HL-60 (cell line): ENCODE data around the gene POGK.
"Not testable (repeated sequence)": the region's sequence is repeated elsewhere in the genome, so short reads cannot be mapped to it uniquely, and the experiment has no call there.

Experiments
- DNase-seq, 2 experiments: peaks; one replicate each; pipeline ENCODE4 v3.0.0-alpha.2; 2010 to 2020; ENCODE audit warnings: low read depth in 1 of 2, low spot score in 1 of 2
- H3K27ac ChIP-seq: fragments of 250-450 bp; sonication (Bioruptor Pico); replicated peaks from 2 replicates; pipeline ENCODE4 v1.5.1; 2020; ENCODE audit warnings: mild to moderate bottlenecking, moderate library complexity
- H3K27me3 ChIP-seq: fragments of 250-450 bp; sonication (Bioruptor Pico); 2 replicates; pipeline ENCODE4 v1.5.1; 2021; ENCODE audit warnings: mild to moderate bottlenecking, moderate library complexity; ENCODE audit not compliant: insufficient read depth, poor library complexity, severe bottlenecking
- H3K4me3 ChIP-seq: replicated peaks from 2 replicates; pipeline ENCODE4 v1.5.1; 2011; ENCODE audit warnings: mild to moderate bottlenecking, control low read depth, low read length; ENCODE audit not compliant: insufficient read depth
- CTCF ChIP-seq: IDR thresholded peaks from one replicate; pipeline ENCODE4 v1.5.1; 2011; ENCODE audit warnings: low read length, control low read depth, inconsistent platforms; ENCODE audit not compliant: insufficient read depth
- GABPA ChIP-seq: IDR thresholded peaks from 2 replicates; pipeline ENCODE4 v1.6.1; 2012; ENCODE audit warnings: low read depth
- POLR2AphosphoS5 ChIP-seq: IDR thresholded peaks from 2 replicates; pipeline ENCODE4 v1.6.1; 2012; ENCODE audit warnings: low read depth
- REST ChIP-seq: IDR thresholded peaks from 2 replicates; pipeline ENCODE4 v1.6.1; 2012; ENCODE audit warnings: low read depth; ENCODE audit not compliant: insufficient replicate concordance
- SPI1 ChIP-seq: IDR thresholded peaks from 2 replicates; pipeline ENCODE4 v1.6.1; 2012; ENCODE audit warnings: low read depth, mild to moderate bottlenecking, borderline replicate concordance

POGK gene

DNA sequence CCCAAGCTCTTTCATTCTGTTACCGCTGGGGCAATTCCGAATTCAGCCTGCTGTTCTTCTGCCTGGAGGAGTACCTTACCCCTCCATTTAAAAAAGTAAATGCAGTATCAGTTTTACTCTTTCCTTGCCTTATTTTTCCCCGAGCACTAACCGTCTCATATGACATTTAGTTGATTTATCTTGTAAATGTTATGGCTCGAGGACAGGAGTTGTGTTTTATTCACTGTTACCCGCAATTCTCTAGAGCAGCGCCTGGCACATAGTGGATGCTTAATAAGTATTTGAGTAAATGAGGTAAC, 37.2 kb downstream of the POGK start:
- H3K27me3 ChIP-seq: no peaks in the 10 kb centered on the region
- no peak for TF ChIP-seq CTCF
- TF ChIP-seq REST: no peak
- TF ChIP-seq GABPA: no peak
- TF ChIP-seq SPI1: no peak
- no peak for TF ChIP-seq POLR2AphosphoS5
- peak overlapping the region; percentile 36 for H3K4me3 ChIP-seq
- peak overlapping the region; percentile 57 for H3K27ac ChIP-seq
- no peak for DNase-seq

DNA sequence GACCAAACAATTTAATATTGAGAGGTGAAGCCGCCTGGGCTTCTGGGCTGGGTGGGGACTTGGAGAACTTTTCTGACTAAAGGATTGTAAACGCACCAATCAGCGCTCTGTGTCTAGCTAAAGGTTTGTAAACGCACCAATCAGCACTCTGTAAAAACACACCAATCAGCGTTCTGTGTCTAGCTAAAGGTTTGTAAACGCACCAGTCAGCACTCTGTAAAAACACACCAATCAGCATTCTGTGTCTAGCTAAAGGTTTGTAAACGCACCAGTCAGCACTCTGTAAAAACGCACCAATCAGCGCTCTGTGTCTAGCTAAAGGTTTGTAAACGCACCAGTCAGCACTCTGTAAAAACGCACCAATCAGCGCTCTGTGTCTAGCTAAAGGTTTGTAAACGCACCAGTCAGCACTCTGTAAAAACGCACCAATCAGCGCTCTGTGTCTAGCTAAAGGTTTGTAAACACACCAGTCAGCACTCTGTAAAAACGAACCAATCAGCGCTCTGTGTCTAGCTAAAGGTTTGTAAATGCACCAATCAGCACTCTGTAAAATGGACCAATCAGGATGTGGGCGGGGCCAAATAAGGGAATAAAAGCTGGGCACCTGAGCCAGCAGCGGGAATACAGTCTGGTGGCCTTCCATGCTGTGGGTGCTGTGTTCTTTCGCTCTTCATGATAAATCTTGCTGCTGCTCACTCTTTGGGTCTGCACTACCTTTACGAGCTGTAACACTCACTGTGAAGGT, 39.1 kb downstream of the POGK start:
- H3K27ac ChIP-seq, DNase-seq, H3K4me3 ChIP-seq, H3K27me3 ChIP-seq: not testable (repeated sequence)

DNA sequence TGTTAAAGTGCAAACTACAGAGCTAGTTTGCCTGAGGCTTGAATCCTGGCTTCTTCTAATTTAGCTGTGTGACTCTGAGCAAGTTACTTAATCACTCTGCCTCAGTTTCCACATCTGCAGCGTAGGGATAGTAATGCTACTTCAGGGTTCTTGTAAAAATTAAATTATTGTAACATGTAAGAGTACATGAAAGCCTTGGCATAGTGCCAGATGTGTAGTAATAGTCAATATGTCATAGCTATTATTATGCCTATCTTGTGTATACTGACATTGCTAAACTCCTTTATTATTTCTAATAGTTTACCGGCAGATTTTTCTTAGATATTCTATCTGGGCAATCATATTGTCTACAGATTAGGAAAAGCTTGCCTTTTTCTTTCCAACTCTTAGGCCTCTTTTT, 43.6 kb downstream of the POGK start:
- no peak overlapping the region for H3K27ac ChIP-seq
- no peak overlapping the region for H3K4me3 ChIP-seq
- no peak for TF ChIP-seq POLR2AphosphoS5
- TF ChIP-seq SPI1: no peak
- TF ChIP-seq GABPA: no peak
- TF ChIP-seq CTCF: no peak
- TF ChIP-seq REST: no peak
- peaks cover 3% of the 10 kb centered on the region for H3K27me3 ChIP-seq
- no peak for DNase-seq

DNA sequence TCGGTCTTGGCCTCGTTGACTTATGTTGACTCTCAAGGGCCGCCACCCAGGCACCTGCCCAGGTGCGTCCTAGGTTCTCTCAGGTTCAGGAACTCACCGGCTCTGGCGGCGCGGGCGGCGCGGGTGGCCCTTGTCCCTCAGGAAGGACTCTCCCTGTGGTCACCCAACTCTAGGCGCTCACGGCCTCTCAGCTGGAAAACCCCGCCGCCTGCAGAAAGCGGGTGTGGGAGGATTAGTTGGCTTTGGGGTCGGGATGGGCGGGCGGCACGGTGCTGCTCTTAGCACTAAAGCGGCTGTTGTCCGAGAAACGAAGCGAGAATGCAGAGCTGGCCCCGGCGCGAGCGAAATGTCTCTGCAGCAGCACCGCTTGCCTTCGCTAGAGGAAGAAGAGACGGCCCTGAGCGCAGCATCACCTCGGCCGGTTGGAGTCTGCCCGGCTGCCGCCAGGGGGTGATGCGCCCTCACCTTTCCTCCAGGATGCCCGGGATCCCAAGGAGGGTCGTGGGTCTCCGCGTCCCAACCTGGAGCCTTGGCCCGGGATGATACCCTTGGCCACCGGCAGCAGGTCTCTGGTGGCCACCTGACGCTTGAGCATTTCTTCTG, 44.9 kb downstream of the POGK start:
- Histone ChIP-seq H3K4me3 (no peak overlapping the region), H3K27ac (no peak overlapping the region), H3K27me3 (peaks cover 3% of the 10 kb centered on the region)
- TF ChIP-seq POLR2AphosphoS5: no peak
- TF ChIP-seq REST: no peak
- TF ChIP-seq CTCF: peak; percentile 62
- no peak for TF ChIP-seq GABPA
- DNase-seq: peak in 1 of 2 experiments; percentile 63
